Activated CD4-positive, alpha-beta T cell treated with anti-CD3 and anti-CD28 coated beads, Interleukin-10, Interleukin-2, amounts not matched to agents 100 ng/mL and 50 ng/mL, durations not matched to agents 16 hours and 8 hours (primary cell): ENCODE results near the gene HAUS7.

Experiments
- DNase-seq: peaks from one replicate; pipeline ENCODE4 v3.0.0-alpha.2; 2020

Gene HAUS7

GRCh38 chrX:153450114-153450948, 20.0 kb downstream of the HAUS7 start:
- DNase-seq: no peak

- no peak for DNase-seq
Observed at GRCh38 chrX:153449368-153450113, 20.8 kb downstream of the HAUS7 start.

GRCh38 chrX:153448556-153449367, 21.6 kb downstream of the HAUS7 start:
- DNase-seq: no peak

GRCh38 chrX:153447581-153447960, 22.8 kb downstream of the HAUS7 start:
- no peak for DNase-seq

GRCh38 chrX:153446950-153447580, 23.3 kb downstream of the HAUS7 start:
- no peak for DNase-seq

- no peak for DNase-seq
Observed at GRCh38 chrX:153446636-153446936, 23.8 kb downstream of the HAUS7 start.

GRCh38 chrX:153445856-153446635, 24.3 kb downstream of the HAUS7 start, which contains the start of gene TREX2:
TREX2 (minus strand) TSS chrX:153446056; CDS start chrX:153445430, 626 bp downstream.
- DNase-seq: no peak

- DNase-seq: no peak
Observed at GRCh38 chrX:153445106-153445855, 25.1 kb downstream of the HAUS7 start.

- DNase-seq: no peak
Observed at GRCh38 chrX:153444333-153445011, 25.9 kb downstream of the HAUS7 start.

- no peak for DNase-seq
Observed at GRCh38 chrX:153443476-153444332, 26.7 kb downstream of the HAUS7 start.

GRCh38 chrX:153442463-153442862, 27.9 kb downstream of the HAUS7 start:
- DNase-seq: no peak

GRCh38 chrX:153441981-153442380, 28.4 kb downstream of the HAUS7 start:
- no peak for DNase-seq

- DNase-seq: no peak
Observed at GRCh38 chrX:153441296-153441695, 29.1 kb downstream of the HAUS7 start.

- DNase-seq: no peak
Observed at GRCh38 chrX:153440556-153441135, 29.7 kb downstream of the HAUS7 start.

GRCh38 chrX:153439977-153440376, 30.4 kb downstream of the HAUS7 start:
- no peak for DNase-seq

GRCh38 chrX:153438532-153438931, 31.8 kb downstream of the HAUS7 start:
- DNase-seq: peak; percentile 6

GRCh38 chrX:153435845-153436244, 34.5 kb downstream of the HAUS7 start:
- DNase-seq: no peak

GRCh38 chrX:153434801-153435200, 35.6 kb downstream of the HAUS7 start:
- no peak for DNase-seq

GRCh38 chrX:153433781-153434285, 36.5 kb downstream of the HAUS7 start:
- no peak for DNase-seq
